Endothelial cell of umbilical vein (primary cell): ENCODE measurements around the gene PKP3.

Source experiments
- CTCF ChIP-seq, 2 donors: IDR thresholded peaks; 1 replicate in 1 of 2; 2 replicates in 1 of 2; pipeline ENCODE4 v1.5.1; 2011; ENCODE audit warnings: low read length in 2 of 2, mild to moderate bottlenecking in 2 of 2, moderate library complexity in 2 of 2, control low read depth in 1 of 2, inconsistent platforms in 1 of 2, low read depth in 1 of 2; ENCODE audit not compliant: insufficient read depth in 1 of 2; ENCODE audit errors: extremely low read depth in 1 of 2
- MYC ChIP-seq: IDR thresholded peaks from one replicate; pipeline ENCODE4 v1.6.1; 2011; ENCODE audit warnings: mild to moderate bottlenecking, low read depth, low read length
- POLR2A ChIP-seq: IDR thresholded peaks from 2 replicates; pipeline ENCODE4 v1.6.1; 2012; ENCODE audit warnings: low read depth, mild to moderate bottlenecking, control low read depth, low read length

DNA sequence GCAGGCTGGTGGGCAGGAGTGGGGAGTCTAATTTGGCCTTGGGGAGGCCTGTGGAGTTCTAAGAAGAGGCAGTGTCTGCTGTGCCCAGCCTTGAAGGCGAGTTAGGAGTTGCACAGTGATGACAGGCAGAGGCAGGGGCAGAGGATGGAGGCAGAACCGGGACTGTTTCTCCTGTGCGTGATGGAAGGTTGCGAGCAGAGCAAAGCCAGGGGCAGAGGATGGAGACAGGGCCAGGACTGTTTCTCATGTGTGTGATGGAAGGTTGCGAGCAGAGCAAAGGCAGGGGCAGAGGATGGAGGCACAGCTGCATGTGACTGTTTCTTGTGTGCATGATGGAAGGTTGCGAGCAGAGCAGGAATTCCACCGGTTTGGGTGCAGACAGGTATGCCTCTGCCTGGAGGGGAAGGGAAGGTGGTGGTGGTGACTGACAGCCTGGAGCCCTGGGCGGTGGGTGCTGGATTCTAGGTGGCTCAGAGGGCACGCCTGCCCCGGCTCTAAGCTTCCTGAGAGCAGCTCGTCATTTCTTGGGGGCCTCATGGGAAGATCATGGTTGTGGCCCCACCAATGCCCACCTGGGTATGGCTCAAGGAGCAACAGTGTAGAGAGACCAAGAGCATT, 16.0 kb upstream of the PKP3 start:
- TF ChIP-seq CTCF (IDR thresholded peaks at IDR 0.05; ENCODE audit: extremely low read depth in 1 of 2, insufficient read depth in 1 of 2, low read depth in 1 of 2, low read length in 2 of 2) (no peak), POLR2A (no peak), MYC (no peak)
